Osteoblast (primary cell): ENCODE measurements around the gene JAGN1. TPM values are rescaled to one million over a fixed set of nuclear protein-coding genes. Genes with fewer than 3 reads are reported as not detected.
"Not testable (repeated sequence)": the region's sequence is repeated elsewhere in the genome, so short reads cannot be mapped to it uniquely, and the experiment has no call there.

ENCODE experiments used
- DNase-seq: peaks from one replicate; pipeline ENCODE4 v3.0.0; 2011; ENCODE audit warnings: low spot score, mixed read lengths; ENCODE audit not compliant: insufficient read length; ENCODE audit errors: missing footprints
- H2AFZ ChIP-seq: 2 replicates; pipeline ENCODE4 v1.6.0; 2011; ENCODE audit warnings: mild to moderate bottlenecking, low read length
- H3K27ac ChIP-seq: 2 replicates; pipeline ENCODE4 v1.5.1; 2011; ENCODE audit warnings: mild to moderate bottlenecking, low read depth, low read length, moderate library complexity
- H3K27me3 ChIP-seq: 2 replicates; pipeline ENCODE4 v1.6.0; 2012; ENCODE audit warnings: mild to moderate bottlenecking, control low read depth, inconsistent platforms, low read length, moderate library complexity; ENCODE audit not compliant: insufficient read depth
- H3K36me3 ChIP-seq: 2 replicates; pipeline ENCODE4 v1.5.1; 2011; ENCODE audit warnings: mild to moderate bottlenecking, low read length, control low read depth, moderate library complexity; ENCODE audit not compliant: insufficient read depth
- H3K4me1 ChIP-seq: 2 replicates; pipeline ENCODE4 v1.5.1; 2011; ENCODE audit warnings: mild to moderate bottlenecking, low read length, control low read depth, moderate library complexity; ENCODE audit not compliant: insufficient read depth
- H3K4me2 ChIP-seq: 2 replicates; pipeline ENCODE4 v1.6.0; 2011; ENCODE audit warnings: mild to moderate bottlenecking, low read length; ENCODE audit not compliant: insufficient read depth
- H3K4me3 ChIP-seq: fragments of 200-600 bp; sonication (generic); 3 replicates; pipeline ENCODE4 v1.5.1; 2012; ENCODE audit warnings: mild to moderate bottlenecking, low read length, inconsistent platforms; ENCODE audit not compliant: insufficient read depth
- H3K79me2 ChIP-seq: 2 replicates; pipeline ENCODE4 v1.6.0; 2012; ENCODE audit warnings: mild to moderate bottlenecking, low read length, control low read depth, inconsistent platforms; ENCODE audit not compliant: insufficient read depth
- H3K9me3 ChIP-seq: 2 replicates; pipeline ENCODE4 v1.5.1; 2011; ENCODE audit warnings: low read depth, low read length, control low read depth
- H4K20me1 ChIP-seq: 2 replicates; pipeline ENCODE4 v1.6.0; 2012; ENCODE audit warnings: mild to moderate bottlenecking, low read length, control low read depth; ENCODE audit not compliant: insufficient read depth
- total RNA-seq: library from RNA; depleted of rRNA; stranded (reverse); fragments of >200 nt; gene quantifications from 2 replicates; pipeline ENCODE4 v1.2.3, GENCODE V29; 2012
- TF ChIP-seq, protein P1 (sequence below): IDR thresholded peaks from 2 replicates; pipeline ENCODE4 v1.5.1; 2011; ENCODE audit warnings: mild to moderate bottlenecking, low read depth, low read length, moderate library complexity; ENCODE audit errors: extremely low read depth

Gene JAGN1
- total RNA-seq, 1 donor = 26.1 TPM

DNA sequence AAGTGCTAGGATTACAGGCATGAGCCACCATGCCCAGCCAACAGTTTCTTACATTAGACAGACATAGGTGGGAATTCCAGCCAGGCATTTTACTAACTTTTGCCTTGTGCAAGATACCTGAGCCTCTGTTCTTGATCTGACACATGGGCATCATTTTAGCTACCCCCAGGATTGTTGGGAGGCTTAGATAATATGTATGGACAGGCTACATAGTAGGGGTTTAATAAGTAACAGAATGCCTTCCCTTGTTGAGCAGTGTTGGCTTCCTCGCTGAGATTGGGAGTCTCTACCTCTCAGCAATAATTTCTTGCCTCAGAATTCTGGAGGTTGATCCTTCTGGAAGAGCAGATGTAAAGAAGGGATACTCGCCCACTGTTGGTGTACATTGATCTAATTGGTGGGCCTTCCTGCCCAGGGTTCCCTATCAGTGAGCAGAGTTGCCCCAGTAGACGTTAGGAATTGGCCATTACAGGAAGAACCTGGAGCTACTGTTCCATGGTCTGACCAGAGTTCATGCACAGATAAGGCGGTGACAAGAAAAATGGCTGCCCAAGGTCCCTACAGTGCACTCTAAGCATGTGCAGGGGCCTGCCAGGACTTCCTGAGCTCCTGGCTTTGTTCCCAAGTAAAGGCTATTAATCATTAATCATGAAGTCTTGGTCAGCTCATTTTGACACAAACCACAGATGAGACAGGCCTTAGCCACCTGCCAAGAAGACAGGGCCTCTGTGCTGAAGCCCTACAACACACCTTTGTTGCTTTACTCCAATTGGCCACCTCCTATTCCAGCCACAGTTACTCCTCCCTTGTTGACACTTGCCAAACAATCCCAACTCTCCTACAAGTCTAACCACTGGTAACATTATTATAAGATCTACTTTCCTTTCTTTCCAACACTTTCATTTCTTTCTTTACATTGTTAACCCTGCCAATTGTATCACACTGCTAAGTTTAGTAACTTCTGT is 7.3 kb downstream of the JAGN1 start:
- TF ChIP-seq, protein P1, sequence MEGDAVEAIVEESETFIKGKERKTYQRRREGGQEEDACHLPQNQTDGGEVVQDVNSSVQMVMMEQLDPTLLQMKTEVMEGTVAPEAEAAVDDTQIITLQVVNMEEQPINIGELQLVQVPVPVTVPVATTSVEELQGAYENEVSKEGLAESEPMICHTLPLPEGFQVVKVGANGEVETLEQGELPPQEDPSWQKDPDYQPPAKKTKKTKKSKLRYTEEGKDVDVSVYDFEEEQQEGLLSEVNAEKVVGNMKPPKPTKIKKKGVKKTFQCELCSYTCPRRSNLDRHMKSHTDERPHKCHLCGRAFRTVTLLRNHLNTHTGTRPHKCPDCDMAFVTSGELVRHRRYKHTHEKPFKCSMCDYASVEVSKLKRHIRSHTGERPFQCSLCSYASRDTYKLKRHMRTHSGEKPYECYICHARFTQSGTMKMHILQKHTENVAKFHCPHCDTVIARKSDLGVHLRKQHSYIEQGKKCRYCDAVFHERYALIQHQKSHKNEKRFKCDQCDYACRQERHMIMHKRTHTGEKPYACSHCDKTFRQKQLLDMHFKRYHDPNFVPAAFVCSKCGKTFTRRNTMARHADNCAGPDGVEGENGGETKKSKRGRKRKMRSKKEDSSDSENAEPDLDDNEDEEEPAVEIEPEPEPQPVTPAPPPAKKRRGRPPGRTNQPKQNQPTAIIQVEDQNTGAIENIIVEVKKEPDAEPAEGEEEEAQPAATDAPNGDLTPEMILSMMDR = no peak
- Histone ChIP-seq H3K4me1 (peaks cover 45% of the 10 kb centered on the region), H3K27ac (no peak overlapping the region), H3K4me3 (no peak overlapping the region), H2AFZ (no peak overlapping the region), H4K20me1 (peaks cover 2% of the 10 kb centered on the region), H3K79me2 (peaks cover 9% of the 10 kb centered on the region), H3K9me3 (no peaks in the 10 kb centered on the region), H3K36me3 (peaks cover 8% of the 10 kb centered on the region), H3K27me3 (no peaks in the 10 kb centered on the region), H3K4me2 (no peak overlapping the region)
- DNase-seq = no peak

DNA sequence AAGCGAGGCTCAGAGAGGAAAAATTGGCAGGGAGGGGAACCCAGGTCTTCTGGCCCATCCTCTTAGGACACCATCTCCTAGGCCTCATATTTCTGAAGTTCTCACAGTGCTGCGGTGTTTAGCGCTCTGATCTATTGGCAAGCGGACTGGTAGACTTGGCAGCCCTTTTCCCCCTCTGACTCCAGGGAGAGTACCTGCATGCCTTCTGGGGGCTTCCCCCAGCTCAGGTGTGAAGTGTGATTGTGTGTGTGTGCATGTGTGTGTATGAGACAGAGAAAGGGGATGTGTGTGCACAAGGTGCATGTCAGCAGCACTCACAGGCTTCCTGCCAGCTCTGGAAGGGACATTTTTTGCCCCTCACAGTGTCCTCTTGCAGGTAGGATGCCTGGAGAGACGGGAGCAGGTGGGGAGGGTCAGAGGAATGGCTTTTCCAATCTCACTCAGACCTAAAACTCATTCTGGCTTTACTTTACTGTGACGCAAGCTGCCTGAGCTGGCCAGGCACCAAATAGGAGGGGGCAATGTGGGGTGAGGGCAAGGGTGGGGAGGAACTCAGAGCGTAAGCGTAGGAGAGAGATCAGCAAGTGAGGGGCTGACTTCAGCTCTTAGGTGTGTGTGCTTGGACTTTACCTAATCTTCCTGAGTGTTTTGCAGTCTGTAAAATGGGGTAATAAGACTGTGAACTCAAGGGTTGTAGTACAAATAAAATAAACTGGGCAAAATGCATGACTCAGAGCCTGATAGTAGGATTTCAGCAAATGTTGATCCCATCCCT is 8.2 kb downstream of the JAGN1 start:
- TF ChIP-seq, protein P1 = no peak
- no peak overlapping the region for H3K27ac ChIP-seq
- peaks cover 48% of the 10 kb centered on the region for H3K4me1 ChIP-seq
- H3K4me3 ChIP-seq = no peak overlapping the region
- H3K4me2 ChIP-seq = no peak overlapping the region
- H3K27me3 ChIP-seq = no peaks in the 10 kb centered on the region
- H4K20me1 ChIP-seq = no peaks in the 10 kb centered on the region
- H3K9me3 ChIP-seq = no peaks in the 10 kb centered on the region
- DNase-seq = no peak
- H3K79me2 ChIP-seq = peaks cover 4% of the 10 kb centered on the region
- H2AFZ ChIP-seq = no peak overlapping the region
- H3K36me3 ChIP-seq = no peaks in the 10 kb centered on the region

DNA sequence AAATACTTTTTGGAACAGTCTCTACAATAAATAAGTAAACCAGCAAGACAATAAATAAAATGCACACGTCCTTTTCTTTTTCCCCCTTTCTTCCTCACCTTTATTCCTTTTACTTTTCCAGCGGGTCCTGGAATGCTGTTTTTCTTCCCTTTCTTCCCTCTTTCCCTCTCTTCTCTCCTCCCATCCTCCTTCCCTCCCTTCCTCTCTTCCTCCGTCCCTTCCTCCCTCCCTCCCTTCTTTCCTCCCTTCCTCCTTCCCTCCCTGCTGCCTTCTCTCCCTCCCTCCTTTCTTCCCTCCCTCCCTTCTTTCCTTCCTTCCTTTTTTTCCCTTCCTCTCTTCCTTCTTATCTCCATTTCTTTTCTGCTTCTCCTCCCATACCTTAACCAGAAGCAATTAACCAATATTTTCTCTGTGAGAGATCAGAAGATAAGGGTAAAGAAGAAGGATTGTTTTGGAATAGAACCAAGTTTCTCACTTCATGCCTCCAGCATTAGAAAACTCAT is 8.9 kb downstream of the JAGN1 start:
- Histone ChIP-seq H3K4me1 (peaks cover 45% of the 10 kb centered on the region), H3K4me3 (no peak overlapping the region), H3K4me2 (no peak overlapping the region), H3K79me2 (peaks cover 4% of the 10 kb centered on the region), H3K36me3 (no peaks in the 10 kb centered on the region), H3K9me3 (no peaks in the 10 kb centered on the region), H4K20me1 (no peaks in the 10 kb centered on the region), H3K27ac (no peak overlapping the region), H2AFZ (no peak overlapping the region), H3K27me3 (no peaks in the 10 kb centered on the region)
- DNase-seq = no peak
- TF ChIP-seq, protein P1 = no peak

DNA sequence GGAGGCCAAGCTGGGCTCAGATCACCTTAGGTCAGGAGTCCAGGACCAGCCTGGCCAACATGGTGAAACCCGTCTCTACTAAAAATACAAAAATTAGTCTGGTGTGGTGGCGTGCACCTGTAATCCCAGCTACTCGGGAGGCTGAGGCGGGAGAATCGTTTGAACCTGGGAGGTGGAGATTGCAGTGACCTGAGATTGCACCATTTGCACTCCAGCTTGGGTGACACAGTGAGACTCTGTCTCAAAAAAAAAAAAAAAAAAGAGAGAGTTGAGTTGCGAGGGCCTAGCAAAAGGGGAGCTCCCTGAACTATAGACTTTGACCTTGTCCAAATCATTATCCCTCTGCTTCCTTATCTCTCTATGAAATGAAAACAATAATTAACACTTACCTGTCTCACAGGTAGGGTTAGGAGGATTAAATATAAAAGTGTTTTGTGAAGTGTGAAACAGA is 10.6 kb downstream of the JAGN1 start:
- not testable (repeated sequence) for H3K9me3 ChIP-seq, H3K27ac ChIP-seq, H4K20me1 ChIP-seq, H3K27me3 ChIP-seq, H3K79me2 ChIP-seq, H3K4me3 ChIP-seq, DNase-seq, H2AFZ ChIP-seq, H3K36me3 ChIP-seq, H3K4me2 ChIP-seq
- H3K4me1 ChIP-seq = peaks cover 45% of the 10 kb centered on the region
